ENCODE results near the gene AIG1.
"Not testable (repeated sequence)": the region's sequence is repeated elsewhere in the genome, so short reads cannot be mapped to it uniquely, and the experiment has no call there.

Gene AIG1

GRCh38 chr6:143135325-143135724, 74.6 kb downstream of the AIG1 start:
- DNase-seq = no peak

GRCh38 chr6:143135797-143136561, 75.3 kb downstream of the AIG1 start:
- DNase-seq = no peak

GRCh38 chr6:143136647-143137046, 76.0 kb downstream of the AIG1 start:
- no peak for DNase-seq

- no peak for DNase-seq
These were observed 78.6 kb downstream of the AIG1 start for GRCh38 chr6:143139239-143139784.

- DNase-seq = not testable (repeated sequence)
These were observed 79.2 kb downstream of the AIG1 start for GRCh38 chr6:143139884-143140283.

GRCh38 chr6:143140767-143141166, 80.1 kb downstream of the AIG1 start:
- no peak for DNase-seq

DNA sequence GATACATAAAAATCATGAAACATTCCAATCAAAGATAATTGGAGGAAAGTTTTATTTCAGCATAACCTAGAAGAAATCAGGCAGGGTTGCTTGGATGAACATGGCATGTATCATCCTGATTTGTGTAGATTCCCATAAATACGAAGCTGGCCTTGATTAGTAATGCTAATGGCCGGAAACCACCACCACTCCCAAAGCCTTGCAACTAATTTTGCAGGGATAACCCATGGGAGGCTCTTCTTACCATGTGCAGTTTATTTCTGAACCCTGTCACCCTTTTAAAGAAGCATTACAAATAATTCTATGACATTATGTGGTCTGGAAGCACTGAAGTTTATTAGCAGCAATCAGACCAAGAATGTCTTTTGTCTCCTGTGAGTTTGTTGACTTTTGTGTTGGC, 80.8 kb downstream of the AIG1 start:
- no peak for DNase-seq

DNA sequence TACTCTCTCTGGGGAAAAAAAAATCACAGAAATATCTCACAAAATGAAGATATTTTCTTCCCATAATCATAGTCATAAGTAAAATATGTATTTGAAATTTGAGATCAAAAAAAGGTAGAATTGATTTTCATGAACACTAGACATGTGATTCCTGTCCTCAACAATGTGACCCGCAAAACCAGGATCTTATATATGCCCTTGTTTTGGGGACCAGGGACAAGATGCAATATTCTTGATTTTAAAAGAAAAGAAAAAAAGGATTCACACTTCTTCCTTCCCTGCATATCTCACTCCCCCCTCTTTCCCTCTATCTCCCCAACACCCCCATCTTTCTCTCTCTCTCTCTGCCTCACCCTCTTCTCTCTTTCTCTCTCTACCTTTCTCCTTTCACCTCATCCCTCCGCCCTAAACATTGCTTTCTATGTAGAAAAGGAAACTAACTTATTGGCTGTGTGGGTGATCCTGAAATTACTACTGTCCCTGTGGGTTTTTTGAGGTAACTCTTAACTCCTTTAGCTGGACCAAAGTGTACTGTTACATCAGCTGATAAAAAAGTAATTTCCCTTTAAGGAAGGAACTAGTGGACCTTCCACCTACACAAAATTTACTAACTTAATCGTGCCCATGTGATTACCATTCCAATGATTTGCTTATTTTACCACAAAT, 85.6 kb downstream of the AIG1 start:
- DNase-seq = no peak

GRCh38 chr6:143149771-143150170, 89.1 kb downstream of the AIG1 start:
- no peak for DNase-seq

GRCh38 chr6:143150281-143150680, 89.6 kb downstream of the AIG1 start:
- no peak for DNase-seq

- no peak for DNase-seq
These were observed 90.7 kb downstream of the AIG1 start for GRCh38 chr6:143151381-143151780.

DNA sequence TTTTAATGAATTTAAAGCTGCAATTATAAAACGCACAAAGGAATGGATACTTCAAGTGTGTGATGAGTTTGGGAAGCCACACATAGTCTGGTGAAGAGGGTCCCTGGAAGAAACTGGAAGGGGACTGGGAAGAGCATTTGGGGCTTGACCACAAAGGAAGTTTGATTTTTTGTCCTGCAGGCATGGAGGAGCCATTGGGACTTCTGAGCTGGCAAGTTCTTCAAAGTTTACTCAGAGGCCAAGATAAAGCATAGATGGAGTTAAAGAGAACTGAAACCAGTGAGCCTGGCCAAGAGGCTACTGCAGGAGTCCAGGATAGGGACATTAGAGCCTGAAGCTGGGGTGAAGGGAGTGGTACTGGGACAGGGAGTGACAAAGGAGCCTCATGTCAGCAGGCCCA, 95.0 kb downstream of the AIG1 start:
- no peak for DNase-seq

GRCh38 chr6:143157131-143157530, 96.4 kb downstream of the AIG1 start:
- DNase-seq = no peak

DNA sequence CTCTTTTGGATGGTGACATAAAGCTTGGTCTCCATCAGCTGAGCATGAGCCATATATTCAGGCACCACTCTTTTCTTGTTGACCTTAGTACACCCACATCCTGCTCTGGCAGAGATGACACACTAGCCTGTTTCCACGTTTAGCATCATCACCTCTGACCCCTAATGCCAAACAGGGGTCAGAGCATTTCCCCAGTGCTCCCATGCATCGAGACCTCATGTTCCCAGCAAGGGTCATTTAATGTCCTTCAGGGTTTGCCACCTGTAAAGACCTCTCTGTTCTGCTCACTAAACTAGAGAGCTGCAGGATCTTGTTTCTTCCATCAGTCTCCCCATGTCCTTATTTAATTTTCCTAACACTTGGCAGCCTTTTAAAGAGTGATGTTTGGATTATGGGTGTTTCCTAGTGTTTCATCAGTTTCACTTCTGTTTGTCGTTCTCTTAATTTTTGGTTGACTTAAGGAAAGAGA, 97.5 kb downstream of the AIG1 start:
- DNase-seq = no peak

GRCh38 chr6:143159001-143159400, 98.3 kb downstream of the AIG1 start:
- no peak for DNase-seq

- no peak for DNase-seq
These were observed 99.3 kb downstream of the AIG1 start for GRCh38 chr6:143160015-143160414.

- DNase-seq = no peak
These were observed 99.9 kb downstream of the AIG1 start for GRCh38 chr6:143160439-143161220.

- no peak for DNase-seq
These were observed 102.9 kb downstream of the AIG1 start for GRCh38 chr6:143163621-143164020.

- no peak for DNase-seq
These were observed 103.9 kb downstream of the AIG1 start for GRCh38 chr6:143164565-143165105.

- DNase-seq = no peak
These were observed 104.7 kb downstream of the AIG1 start for GRCh38 chr6:143165315-143165855.

DNA sequence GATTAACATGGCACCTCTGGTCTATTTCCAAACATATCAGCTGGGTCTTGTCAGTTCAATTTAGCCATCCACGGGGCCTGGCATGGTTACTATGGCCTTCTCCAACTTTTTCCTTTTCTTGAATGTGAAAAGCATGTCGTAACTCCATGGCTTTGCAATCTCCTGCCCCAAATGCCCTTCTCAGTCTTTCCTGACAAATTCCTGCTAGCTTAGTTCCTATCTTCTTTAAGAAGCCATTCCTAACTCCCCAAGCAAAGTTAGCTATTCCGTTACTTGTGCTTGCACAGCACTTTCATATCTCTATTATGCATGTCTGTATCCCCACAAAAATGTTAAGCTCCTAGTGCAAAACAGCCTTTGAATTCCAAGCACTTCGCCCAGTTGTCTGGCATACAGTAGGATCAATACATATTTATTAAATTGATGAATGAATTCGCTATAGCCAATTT, 105.6 kb downstream of the AIG1 start:
- DNase-seq = no peak

- no peak for DNase-seq
These were observed 106.5 kb downstream of the AIG1 start for GRCh38 chr6:143167224-143167623.

DNA sequence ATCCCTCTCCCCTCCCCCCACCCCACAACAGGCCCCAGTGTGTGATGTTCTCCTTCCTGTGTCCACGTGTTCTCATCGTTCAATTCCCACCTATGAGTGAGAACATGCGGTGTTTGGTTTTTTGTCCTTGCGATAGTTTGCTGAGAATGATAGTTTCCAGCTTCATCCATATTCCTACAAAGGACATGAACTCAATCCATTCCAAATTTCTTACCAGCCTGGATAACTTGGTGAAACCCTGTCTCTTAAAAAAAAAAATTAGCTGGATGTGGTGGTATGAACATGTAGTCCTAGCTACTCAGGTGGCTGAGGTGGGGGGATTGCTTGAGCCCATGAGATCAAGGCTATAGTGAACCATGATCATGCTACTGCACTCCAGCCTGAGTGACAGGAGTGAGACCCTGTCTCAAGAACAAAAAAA, 107.7 kb downstream of the AIG1 start:
- DNase-seq = not testable (repeated sequence)
